Measurements from ENCODE around the gene POU4F1. TPM values are rescaled to one million over a fixed set of nuclear protein-coding genes. Genes with fewer than 3 reads are reported as not detected.

Gene POU4F1
- total RNA-seq, 1 experiment from 2014 or later: 1.9 TPM

- DNase-seq (ENCODE audit: low read depth): no peak
These were observed 10.8 kb downstream of the POU4F1 start for GRCh38 chr13:78592584-78592983.

GRCh38 chr13:78589206-78589605 lies 14.1 kb downstream of the POU4F1 start:
- peak; percentile 52 for DNase-seq (ENCODE audit: low read depth)

- no peak for DNase-seq (ENCODE audit: low read depth)
These were observed 16.0 kb downstream of the POU4F1 start for GRCh38 chr13:78587395-78587794.

- peak; percentile 67 for DNase-seq (ENCODE audit: low read depth)
These were observed 16.6 kb downstream of the POU4F1 start for GRCh38 chr13:78586706-78587105.

- DNase-seq (ENCODE audit: low read depth): no peak
These were observed 27.1 kb downstream of the POU4F1 start for GRCh38 chr13:78576261-78576660.

- no peak for DNase-seq (ENCODE audit: low read depth)
These were observed 30.9 kb downstream of the POU4F1 start for GRCh38 chr13:78572459-78572858.

GRCh38 chr13:78569029-78569428 lies 34.3 kb downstream of the POU4F1 start:
- no peak for DNase-seq (ENCODE audit: low read depth)

GRCh38 chr13:78566631-78567030 lies 36.7 kb downstream of the POU4F1 start:
- DNase-seq (ENCODE audit: low read depth): no peak

- DNase-seq (ENCODE audit: low read depth): no peak
These were observed 41.0 kb downstream of the POU4F1 start for GRCh38 chr13:78562237-78562889.

Other genes with a start within 250 kb of the POU4F1 start
- gene OBI1, start 55.6 kb upstream of the POU4F1 start, total RNA-seq (2014; rRNA removed; shearing (Covaris generic)): 21.1 and 22.5 TPM in 2 replicates

All from Daoy (cell line).